Measurements from ENCODE around the gene HNRNPLL.

- TF ChIP-seq YY1 (IDR thresholded peaks at IDR 0.05; ENCODE audit: insufficient read depth, insufficient read length) (no peak), ZNF274 (IDR thresholded peaks at IDR 0.05; ENCODE audit: low read depth, low read length) (no peak)
Observed at GRCh38 chr2:38574278-38574677, 28.4 kb downstream of the HNRNPLL start.
